GM12801 (cell line): ENCODE measurements around the gene ELOVL3.

Source experiments
- CTCF ChIP-seq: IDR thresholded peaks from one replicate; pipeline ENCODE4 v1.5.1; 2011; ENCODE audit warnings: control low read depth; ENCODE audit not compliant: insufficient read length; ENCODE audit errors: extremely low read depth

The ELOVL3 gene

GRCh38 chr10:102267748-102268147 lies 41.6 kb downstream of the ELOVL3 start:
- TF ChIP-seq CTCF = no peak

DNA sequence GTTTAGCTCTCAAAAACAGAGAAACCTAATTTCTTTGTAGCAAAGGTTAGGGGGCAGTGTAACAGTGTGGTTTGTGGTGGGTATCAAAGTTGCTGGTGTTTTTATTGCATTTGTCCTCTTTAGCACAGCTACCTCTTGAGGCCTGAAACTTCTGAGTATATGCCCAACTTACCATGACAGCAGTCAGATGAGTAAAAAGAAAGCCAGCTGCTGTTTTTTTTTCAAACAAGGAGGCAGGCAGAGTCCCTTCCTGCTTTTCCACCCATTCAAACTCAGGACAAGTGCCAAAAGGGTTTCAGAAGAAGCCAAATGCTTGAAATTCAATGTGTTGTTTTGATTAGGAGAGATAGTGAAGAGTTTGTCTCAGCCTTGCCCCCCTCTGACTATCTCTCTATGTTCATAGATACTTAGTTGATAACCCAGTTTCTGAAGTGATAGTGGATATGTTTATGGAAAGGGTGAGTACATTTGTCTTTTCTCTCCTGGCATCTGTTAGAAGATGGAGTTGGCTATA lies 42.3 kb downstream of the ELOVL3 start:
- no peak for TF ChIP-seq CTCF

GRCh38 chr10:102269017-102269416 lies 42.9 kb downstream of the ELOVL3 start:
- TF ChIP-seq CTCF = no peak

DNA sequence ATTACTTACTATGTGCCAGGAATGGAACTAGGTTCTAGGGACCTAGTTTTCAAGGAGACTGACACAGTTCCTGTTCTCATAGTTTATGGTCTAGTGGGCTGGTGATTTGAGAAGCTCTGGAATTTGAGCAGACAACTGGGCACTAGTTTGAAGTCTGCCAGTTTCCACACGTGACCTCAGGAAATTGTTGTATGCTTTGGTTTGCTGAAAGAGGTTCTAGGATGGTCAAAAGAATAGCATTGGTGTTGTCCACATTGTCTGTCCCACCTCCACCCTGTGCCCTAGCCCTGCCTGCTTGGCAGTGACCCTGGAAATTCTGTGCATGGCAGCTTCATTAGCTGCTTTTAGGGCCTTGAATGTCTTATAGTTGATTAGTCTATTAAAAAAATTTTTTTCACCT lies 48.0 kb downstream of the ELOVL3 start:
- no peak for TF ChIP-seq CTCF

GRCh38 chr10:102275343-102275742 lies 49.2 kb downstream of the ELOVL3 start:
- TF ChIP-seq CTCF = no peak

DNA sequence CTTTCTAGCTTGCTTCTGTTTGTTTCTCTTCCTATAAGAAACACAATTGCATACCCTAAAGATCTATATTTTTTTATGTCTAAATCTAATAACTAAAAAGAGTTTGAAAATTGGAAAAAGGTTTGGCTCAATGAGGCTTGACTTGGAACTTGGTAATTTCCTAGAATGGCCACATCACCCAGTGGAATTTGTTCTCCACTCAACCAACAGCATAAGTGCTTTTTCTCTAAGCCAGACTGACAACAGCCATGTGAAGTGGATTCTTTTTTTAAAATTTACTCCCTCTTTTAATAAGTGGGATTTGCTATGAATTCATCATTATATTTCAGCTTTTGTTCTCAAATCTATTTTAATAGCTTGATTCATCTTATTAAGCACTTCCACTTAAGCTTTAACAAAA lies 53.0 kb downstream of the ELOVL3 start:
- TF ChIP-seq CTCF = no peak
